HUES6 (cell line): Measurements from ENCODE around the gene NADK2.

ENCODE experiments used
- H3K27ac ChIP-seq: 2 replicates; pipeline ENCODE4 v1.7.0; 2013; ENCODE audit warnings: low read depth, mild to moderate bottlenecking, low read length, inconsistent platforms
- H3K27me3 ChIP-seq: 2 replicates; pipeline ENCODE4 v1.6.1; 2013; ENCODE audit warnings: low read length; ENCODE audit not compliant: control insufficient read depth, insufficient read depth
- H3K36me3 ChIP-seq: 2 replicates; pipeline ENCODE4 v1.6.1; 2013; ENCODE audit warnings: low read length; ENCODE audit not compliant: control insufficient read depth, insufficient read depth
- H3K4me1 ChIP-seq: 2 replicates; pipeline ENCODE4 v1.6.1; 2013; ENCODE audit warnings: low read length; ENCODE audit not compliant: control insufficient read depth, insufficient read depth
- H3K4me3 ChIP-seq: 2 replicates; pipeline ENCODE4 v1.5.1; 2013; ENCODE audit warnings: low read depth, low read length
- H3K9ac ChIP-seq: one replicate; pipeline ENCODE4 v1.6.1; 2013; ENCODE audit warnings: mild to moderate bottlenecking, low read length
- H3K9me3 ChIP-seq: 2 replicates; pipeline ENCODE4 v1.6.1; 2013; ENCODE audit warnings: low read depth, low read length; ENCODE audit not compliant: control insufficient read depth, insufficient read depth

Gene NADK2

DNA sequence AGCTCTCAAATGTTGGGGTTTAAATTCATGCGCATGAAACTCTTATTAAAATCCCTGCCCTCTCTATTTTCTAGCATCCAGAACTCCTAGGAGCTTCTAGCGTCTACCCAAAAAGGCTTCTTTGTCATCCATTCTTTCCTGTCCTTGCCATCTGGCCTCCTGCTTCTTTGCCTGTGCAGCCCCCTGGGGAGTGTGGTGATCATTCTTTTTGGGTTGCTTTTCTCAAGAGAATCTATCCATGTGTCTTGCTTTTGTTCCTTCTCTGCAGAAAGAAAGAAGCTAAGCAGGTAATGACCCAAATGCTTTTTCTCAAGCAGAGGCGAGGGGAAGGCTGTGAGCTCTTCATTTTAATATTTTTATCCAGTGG lies 63.2 kb downstream of the NADK2 start:
- peaks cover 83% of the 10 kb centered on the region for H3K36me3 ChIP-seq
- H3K9ac ChIP-seq: no peak overlapping the region

DNA sequence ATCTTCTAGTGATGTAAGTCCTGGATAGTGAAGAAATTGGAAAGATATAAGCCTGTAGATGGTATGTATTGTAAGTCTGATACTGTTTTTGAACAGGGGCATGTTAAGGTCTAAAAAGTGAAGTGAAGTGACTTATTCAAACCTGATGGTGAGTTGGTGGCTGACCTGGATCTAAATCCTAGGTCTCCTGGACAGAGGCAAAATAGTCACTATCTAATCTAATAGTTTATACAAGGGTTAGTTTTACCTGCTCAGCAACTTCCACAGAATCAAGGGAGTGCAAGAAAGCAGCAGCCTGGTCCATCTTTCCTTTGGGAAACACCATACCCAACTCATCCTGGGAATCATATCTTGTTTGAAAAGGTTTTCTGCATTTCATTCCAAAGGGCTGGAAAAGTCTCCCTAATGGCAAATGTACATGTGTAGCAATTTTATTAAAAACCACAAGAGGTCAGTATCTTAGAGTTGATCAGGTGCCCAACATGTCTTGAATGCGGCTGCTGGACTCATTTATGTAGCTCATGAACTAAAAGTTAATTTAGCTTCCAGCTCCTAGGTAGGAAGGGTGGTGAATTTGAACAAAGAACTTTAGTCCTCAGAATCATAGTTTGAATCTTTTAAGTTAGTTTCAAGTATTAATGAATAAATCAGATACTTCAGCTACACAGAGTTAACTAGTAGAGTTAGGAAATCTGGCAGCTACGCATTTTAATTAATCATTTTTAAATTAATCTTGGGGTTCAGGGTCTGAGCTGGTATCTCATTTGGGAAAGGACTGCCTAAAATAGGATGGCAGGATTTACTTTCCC lies 63.8 kb downstream of the NADK2 start:
- Histone ChIP-seq H3K4me3 (no peak overlapping the region), H3K4me1 (no peaks in the 10 kb centered on the region), H3K36me3 (peaks cover 88% of the 10 kb centered on the region), H3K27me3 (no peaks in the 10 kb centered on the region), H3K9ac (no peak overlapping the region), H3K27ac (no peak overlapping the region), H3K9me3 (no peaks in the 10 kb centered on the region)

More for the DNA sequence above, 63.2 kb downstream of the NADK2 start:
- Histone ChIP-seq H3K9me3 (no peaks in the 10 kb centered on the region), H3K27ac (no peak overlapping the region), H3K4me3 (no peak overlapping the region), H3K4me1 (no peaks in the 10 kb centered on the region), H3K27me3 (no peaks in the 10 kb centered on the region)

DNA sequence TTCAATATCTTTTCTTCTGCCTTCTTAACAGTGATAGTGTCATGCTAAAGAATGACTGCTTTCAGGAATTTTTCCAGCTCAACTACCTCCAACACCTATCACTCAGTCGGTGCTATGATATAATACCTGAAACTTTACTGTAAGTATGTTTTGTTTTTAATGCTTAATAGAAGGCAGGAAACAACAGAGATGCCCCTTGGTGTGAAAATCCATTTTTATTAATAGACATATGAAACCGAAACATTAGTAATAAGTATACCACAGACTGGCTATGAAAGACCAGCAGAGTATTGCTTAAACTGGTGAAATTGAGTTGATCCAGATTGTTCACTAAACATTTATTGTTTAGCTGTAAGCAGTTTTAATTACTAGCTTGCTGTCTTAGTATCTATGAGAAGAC lies 64.6 kb downstream of the NADK2 start:
- no peak overlapping the region for H3K9ac ChIP-seq

DNA sequence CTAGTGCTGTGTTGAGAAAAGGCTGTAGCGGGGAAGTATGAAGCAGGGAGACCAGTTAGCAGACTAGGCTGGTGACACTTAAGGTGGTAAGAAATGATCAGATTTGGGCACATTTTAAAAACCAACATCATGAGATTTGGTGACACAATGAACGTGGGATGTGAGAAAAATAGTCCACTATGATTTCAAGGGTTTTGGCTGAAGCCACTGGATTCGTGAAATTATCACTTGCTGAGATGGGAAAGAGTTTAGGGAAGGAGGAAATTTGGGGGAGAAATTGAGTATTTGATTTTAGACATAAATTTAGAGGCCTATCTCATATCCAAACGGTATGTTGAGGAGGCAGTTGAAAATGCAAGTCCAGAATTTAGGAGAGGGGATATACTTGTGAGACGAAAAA lies 66.7 kb downstream of the NADK2 start:
- no peak overlapping the region for H3K9ac ChIP-seq
- no peaks in the 10 kb centered on the region for H3K27me3 ChIP-seq
- H3K4me1 ChIP-seq: no peaks in the 10 kb centered on the region
- H3K36me3 ChIP-seq: peaks cover 88% of the 10 kb centered on the region
- H3K27ac ChIP-seq: no peak overlapping the region
- no peak overlapping the region for H3K4me3 ChIP-seq
- no peaks in the 10 kb centered on the region for H3K9me3 ChIP-seq

More for the DNA sequence above, 64.6 kb downstream of the NADK2 start:
- Histone ChIP-seq H3K27ac (no peak overlapping the region), H3K9me3 (no peaks in the 10 kb centered on the region), H3K27me3 (no peaks in the 10 kb centered on the region), H3K4me1 (no peaks in the 10 kb centered on the region), H3K36me3 (peaks cover 88% of the 10 kb centered on the region), H3K4me3 (no peak overlapping the region)

DNA sequence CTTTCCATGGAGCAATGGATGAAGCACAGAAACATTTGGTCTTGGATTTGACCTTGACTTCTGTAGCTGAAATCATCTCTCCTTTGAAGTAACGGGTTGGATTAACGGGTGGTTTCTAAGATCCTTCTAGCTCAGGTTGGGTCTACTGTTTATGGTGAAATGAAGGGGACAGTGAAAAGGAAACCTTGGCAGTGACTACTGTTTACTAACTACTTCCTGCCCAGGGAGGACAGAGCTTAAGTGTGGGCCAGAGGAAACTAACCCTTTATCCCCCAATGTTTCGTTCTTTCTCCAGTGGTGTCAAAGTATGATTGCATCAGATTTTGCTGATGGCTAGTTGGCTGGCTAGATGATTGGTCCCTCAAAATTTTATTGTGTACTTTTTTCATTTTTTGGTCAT lies 67.6 kb downstream of the NADK2 start:
- no peaks in the 10 kb centered on the region for H3K4me1 ChIP-seq
- H3K4me3 ChIP-seq: no peak overlapping the region
- no peaks in the 10 kb centered on the region for H3K27me3 ChIP-seq
- no peaks in the 10 kb centered on the region for H3K9me3 ChIP-seq
- H3K27ac ChIP-seq: no peak overlapping the region
- peaks cover 90% of the 10 kb centered on the region for H3K36me3 ChIP-seq
- no peak overlapping the region for H3K9ac ChIP-seq

DNA sequence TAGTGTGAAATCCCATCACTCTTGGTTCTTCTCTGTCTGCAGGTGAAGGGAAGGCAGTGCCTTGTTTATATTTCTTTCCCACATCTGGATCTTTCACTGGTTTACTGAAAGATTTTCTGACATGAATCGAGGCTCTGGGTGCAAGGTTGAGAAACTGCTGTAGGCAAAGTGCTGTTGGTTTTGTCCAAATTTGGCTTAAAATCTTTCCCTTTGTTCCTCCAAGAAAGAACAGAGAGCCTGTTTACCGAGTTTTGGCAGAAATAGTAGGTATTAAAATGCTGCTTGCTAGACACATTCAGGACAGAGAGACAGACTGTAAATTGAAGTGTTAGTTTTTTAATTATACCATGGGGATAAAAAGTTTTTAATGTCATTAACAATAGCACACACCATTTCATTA lies 68.3 kb downstream of the NADK2 start:
- Histone ChIP-seq H3K4me1 (no peaks in the 10 kb centered on the region), H3K4me3 (no peak overlapping the region), H3K27ac (no peak overlapping the region), H3K36me3 (peaks cover 89% of the 10 kb centered on the region), H3K27me3 (no peaks in the 10 kb centered on the region), H3K9ac (no peak overlapping the region), H3K9me3 (no peaks in the 10 kb centered on the region)

DNA sequence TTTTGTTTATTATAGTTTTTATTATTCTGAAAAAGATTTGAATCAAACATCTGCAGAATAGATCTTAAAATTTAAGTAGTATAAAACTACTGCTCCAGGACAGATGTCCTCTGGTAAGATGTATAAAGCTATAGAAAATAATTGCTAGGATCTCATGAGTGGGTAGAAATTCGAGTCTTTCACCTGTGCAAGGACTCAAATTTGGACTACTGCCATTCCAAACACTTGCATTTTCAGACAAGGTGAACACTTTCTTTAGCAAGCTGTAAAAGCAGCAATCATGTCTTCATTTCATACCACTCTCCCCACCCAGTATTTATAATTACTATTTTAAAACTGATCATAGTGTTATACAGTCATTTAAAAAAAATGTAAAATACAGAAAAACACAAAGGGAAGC lies 69.1 kb downstream of the NADK2 start:
- Histone ChIP-seq H3K9ac (no peak overlapping the region), H3K9me3 (no peaks in the 10 kb centered on the region), H3K27ac (no peak overlapping the region), H3K36me3 (peaks cover 89% of the 10 kb centered on the region), H3K27me3 (no peaks in the 10 kb centered on the region), H3K4me3 (no peak overlapping the region), H3K4me1 (no peaks in the 10 kb centered on the region)

DNA sequence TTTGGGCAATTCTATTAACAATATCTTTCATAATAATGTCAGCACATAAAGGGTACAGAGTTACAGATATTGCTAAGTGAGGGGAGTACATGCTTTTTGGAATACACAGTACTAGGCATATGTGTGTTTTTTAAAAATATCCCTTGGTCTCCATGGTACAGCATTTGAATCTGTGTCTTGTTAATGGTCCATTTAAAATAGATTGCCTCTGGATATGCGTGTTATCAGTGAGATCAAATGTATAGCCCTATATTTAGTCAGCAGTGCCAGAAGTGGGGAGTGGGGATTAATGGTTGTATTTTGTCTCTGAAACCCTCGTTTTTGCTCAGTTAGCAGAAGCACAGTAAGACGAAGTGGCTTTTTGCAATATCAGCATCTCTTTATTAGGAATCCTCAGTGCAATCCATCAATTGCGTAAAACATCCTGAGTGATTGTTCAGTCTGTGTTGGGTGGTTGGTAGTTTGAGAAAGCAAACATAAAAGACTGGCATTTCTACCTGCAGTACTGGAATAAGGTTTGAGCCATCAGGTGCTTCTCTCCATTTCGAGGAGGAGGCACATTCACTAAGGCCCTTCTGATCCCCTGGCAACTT lies 70.8 kb downstream of the NADK2 start:
- H3K36me3 ChIP-seq: peaks cover 93% of the 10 kb centered on the region
- no peak overlapping the region for H3K27ac ChIP-seq
- no peaks in the 10 kb centered on the region for H3K27me3 ChIP-seq
- H3K9ac ChIP-seq: no peak overlapping the region
- H3K9me3 ChIP-seq: no peaks in the 10 kb centered on the region
- H3K4me1 ChIP-seq: no peaks in the 10 kb centered on the region
- H3K4me3 ChIP-seq: no peak overlapping the region

DNA sequence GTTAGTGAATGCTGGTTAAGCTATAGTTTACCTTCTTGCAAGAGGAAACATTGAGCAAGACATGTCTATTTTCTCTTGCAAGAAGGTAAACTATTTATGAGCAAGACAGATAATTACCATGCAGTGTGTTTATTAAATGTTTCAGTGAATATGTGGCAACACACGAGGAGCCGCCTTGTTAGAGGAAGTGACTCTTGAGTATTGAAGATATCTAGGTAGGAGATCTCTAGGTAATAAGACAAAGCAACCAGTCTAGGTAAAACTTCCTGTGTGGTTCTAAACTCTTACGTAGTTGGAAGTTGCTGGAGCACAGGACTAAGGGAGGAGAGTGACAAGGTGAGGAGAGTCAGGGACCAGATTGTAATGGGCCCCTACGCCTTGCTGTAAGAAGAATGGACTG lies 73.0 kb downstream of the NADK2 start:
- Histone ChIP-seq H3K27me3 (no peaks in the 10 kb centered on the region), H3K4me1 (no peaks in the 10 kb centered on the region), H3K9ac (no peak overlapping the region), H3K27ac (no peak overlapping the region), H3K4me3 (no peak overlapping the region), H3K9me3 (no peaks in the 10 kb centered on the region), H3K36me3 (peaks cover 94% of the 10 kb centered on the region)

DNA sequence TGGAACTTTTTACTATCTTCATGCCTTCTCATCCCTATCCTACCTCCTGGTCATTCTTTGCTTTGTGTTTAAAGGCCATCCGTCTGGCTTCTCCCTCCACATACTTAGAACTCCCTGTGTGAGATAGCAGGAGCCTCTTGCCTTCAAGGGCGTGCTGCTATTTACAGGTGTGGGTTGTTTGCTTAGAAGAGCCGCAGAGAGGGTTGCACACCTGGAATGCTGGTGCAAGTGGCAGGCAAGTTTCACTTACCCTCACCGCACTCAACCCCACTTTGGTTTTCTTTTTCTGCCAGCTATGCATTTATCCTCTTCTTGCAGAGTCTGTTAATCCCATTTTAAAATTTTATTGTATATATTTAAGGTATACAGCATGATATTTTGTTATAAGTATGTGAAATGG lies 77.3 kb downstream of the NADK2 start:
- H3K36me3 ChIP-seq: peaks cover 93% of the 10 kb centered on the region

DNA sequence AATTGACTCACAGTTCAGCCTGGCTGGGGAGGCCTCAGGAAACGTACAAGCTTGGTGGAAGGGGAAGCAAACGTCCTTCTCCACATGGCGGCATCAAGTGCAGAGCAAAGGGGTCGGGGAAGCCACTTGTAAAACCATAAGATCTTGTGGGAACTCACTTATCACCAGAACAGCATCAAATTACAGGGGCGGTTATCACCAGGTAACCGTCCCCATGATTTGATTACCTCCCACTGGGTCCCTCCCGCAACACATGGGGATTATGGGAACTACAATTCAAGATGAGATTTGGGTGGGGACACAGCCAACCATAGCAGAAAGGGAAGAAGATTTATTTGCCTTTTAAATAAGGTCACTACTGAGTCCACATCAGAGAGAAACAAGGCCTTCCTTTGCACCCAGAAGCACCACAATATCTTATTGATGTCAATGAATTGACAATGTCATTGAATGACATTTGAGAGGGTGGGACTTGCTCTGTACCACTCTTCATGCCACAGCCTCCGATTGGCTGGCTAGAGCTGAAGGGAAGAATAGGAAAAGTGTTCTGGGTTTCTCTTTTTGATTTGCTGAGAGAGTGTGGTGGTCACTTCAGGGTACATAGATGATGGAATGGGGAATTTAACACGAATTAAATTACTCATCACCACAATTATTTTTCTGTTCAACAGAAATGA lies 78.8 kb downstream of the NADK2 start:
- Histone ChIP-seq H3K36me3 (peaks cover 95% of the 10 kb centered on the region), H3K27ac (no peak overlapping the region), H3K9me3 (no peaks in the 10 kb centered on the region), H3K4me1 (no peaks in the 10 kb centered on the region), H3K9ac (no peak overlapping the region), H3K27me3 (no peaks in the 10 kb centered on the region), H3K4me3 (no peak overlapping the region)

More for the DNA sequence above, 77.3 kb downstream of the NADK2 start:
- Histone ChIP-seq H3K4me1 (no peaks in the 10 kb centered on the region), H3K27ac (no peak overlapping the region), H3K27me3 (no peaks in the 10 kb centered on the region), H3K9me3 (no peaks in the 10 kb centered on the region), H3K9ac (no peak overlapping the region), H3K4me3 (no peak overlapping the region)
